GM20000 (cell line): Measurements from ENCODE around the gene HNRNPA2B1.

Experiments used
- DNase-seq: peaks from one replicate; pipeline ENCODE4 v3.0.0; 2012; ENCODE audit warnings: low spot score
- CTCF ChIP-seq: IDR thresholded peaks from 2 replicates; pipeline ENCODE4 v1.5.1; 2012; ENCODE audit warnings: mild to moderate bottlenecking, control low read depth; ENCODE audit errors: extremely low read depth, missing control alignments

HNRNPA2B1 gene

GRCh38 chr7:26190417-26190869 lies 10.1 kb downstream of the HNRNPA2B1 start:
- no peak for DNase-seq
- no peak for TF ChIP-seq CTCF

- no peak for DNase-seq
- no peak for TF ChIP-seq CTCF
Observed at GRCh38 chr7:26189697-26190096, 10.8 kb downstream of the HNRNPA2B1 start.

- no peak for TF ChIP-seq CTCF
- DNase-seq = no peak
Observed at GRCh38 chr7:26188957-26189541, 11.5 kb downstream of the HNRNPA2B1 start.

GRCh38 chr7:26188206-26188956 lies 12.2 kb downstream of the HNRNPA2B1 start:
- DNase-seq = no peak
- TF ChIP-seq CTCF = no peak

- no peak for TF ChIP-seq CTCF
- no peak for DNase-seq
Observed at GRCh38 chr7:26187380-26188205, 13.0 kb downstream of the HNRNPA2B1 start.

- TF ChIP-seq CTCF = no peak
- DNase-seq = no peak
Observed at GRCh38 chr7:26186364-26187311, 13.9 kb downstream of the HNRNPA2B1 start.
